Astrocyte of the hippocampus (primary cell): ENCODE results near the gene KIF21B.
A peak's percentile ranks its signal among the peaks of the same experiment; 100 is the strongest.
"Not testable (repeated sequence)": the region's sequence is repeated elsewhere in the genome, so short reads cannot be mapped to it uniquely, and the experiment has no call there.

Source experiments
- DNase-seq: peaks from one replicate; pipeline ENCODE4 v3.0.0; 2011; ENCODE audit warnings: low read depth, low spot score

The KIF21B gene

DNA sequence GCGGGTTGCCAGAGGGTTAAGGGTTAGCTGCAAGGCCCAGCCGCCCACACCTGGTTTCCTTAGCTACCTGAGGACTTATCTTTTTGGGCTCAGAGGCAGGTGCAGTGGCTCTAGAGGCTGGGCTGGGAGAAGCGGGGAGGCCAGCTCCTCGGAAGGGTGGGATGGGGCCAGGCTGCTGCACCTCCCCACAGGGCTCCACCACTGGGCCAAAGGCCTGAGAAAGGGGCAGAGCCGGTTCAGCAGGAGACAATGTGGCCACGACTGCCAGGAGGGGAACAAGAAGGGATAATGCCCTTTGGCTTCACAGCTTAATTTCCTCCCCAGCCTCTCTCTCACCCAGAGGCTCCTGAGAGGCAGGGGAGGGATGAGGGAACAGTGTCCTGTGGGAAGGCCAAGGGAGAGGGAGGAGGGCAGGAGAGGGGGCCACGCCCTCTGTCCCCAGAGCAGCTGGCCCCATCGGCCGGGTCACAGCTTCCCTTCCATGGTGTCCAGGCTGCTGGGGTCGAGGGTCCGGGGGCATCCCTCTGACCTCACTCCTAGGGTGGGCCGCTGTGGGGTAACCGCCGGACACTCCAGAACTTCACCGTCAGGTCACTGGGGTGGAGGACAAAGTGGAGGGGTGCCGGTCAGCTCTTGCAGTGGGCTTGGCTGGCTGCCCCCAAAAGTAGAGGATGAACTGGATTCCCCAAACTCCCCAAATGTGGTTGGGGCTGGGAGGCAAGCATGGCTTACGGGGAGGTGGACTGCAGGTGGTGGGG is 50.4 kb downstream of the KIF21B start:
- DNase-seq, result no peak

DNA sequence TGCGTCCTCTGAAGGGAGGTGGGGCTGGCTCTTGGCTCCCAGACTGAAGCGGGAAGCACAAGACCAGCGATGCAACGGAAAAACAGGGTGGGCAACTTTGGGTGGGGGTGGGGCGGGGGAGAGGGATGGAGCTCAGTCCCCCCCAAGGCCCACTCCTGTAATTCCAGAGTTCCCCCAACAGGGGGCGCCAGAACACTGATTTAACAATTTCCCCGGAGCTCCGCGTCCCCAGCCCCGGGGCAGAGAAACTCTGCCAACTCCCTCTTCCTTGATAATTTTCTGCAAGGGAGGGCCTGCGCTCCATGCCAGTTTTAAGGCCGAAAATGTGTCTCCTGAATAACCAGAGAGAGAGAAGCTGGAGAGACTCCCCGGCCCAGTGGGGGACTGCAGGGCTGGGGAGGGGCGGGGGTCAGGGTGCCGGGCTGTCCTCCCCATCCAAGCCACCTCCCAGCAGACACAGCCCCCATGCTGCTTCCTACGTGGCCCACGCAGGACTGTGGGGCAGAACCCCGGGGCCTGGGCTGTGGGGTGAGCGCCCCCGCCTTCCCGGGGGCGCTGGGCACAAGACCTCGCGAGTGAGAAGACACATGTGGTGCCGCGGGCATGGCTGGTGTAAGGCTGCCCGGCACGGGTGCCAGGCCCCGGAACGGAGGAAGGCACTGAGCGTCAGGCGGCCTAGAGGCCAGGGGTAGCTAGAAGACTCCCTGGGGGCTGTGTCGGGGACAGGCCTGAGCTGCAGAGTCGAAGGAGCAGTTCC is 51.4 kb downstream of the KIF21B start:
- DNase-seq, result peak; percentile 77

DNA sequence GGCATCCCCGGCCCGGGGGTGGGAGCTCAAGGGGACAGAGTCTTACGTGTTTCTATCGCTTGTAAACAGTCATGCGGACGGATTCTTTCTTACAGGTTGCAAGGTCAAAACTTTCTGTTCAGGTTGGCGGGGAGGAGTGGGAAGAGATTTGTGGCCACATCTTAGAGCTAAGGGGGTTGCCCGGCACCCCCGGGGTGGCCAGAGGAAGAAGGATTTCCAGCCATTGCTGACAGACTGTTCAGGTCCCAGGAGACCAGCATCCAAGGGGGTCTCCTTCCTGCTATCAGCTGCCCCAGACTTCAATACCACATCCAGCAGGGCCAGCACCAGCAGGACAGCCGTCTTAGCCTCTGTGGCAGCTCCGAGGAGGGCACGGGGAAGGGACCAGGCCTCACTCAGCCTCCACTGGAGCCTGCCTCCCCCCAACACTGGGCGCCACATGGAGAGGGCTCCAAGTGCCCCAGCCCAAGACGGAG is 52.0 kb downstream of the KIF21B start:
- no peak for DNase-seq

DNA sequence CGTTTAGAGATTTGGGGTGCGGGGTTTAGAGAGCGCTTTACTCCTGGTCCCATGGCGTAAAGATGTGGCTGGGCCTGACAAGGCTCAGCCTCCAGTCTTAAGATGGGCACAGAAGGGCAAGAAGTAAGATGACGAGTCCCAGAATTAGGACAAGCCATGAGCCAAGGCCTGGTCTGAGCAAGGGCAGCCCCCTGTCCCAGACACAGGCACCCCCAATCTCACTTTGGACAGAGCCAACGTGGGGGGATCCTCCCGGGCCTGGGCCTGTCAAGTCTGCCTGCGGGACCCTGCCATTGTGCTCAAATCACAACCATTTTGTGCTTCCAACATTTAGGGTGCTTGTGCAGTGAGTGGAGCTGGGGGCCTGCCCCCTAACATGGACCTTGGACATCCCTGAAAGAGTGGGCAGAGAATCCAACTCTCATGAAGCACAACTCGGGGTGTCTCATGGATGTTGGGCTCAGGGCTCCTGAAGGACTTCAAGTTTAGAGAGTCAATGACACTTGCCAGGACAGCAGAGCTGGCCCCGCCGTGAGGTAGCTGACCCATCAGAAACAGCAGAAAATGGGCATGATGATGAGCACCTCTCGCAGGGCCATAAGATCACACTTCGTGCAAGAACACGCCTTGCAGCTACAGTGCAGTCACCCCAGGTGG is 52.6 kb downstream of the KIF21B start:
- no peak for DNase-seq

DNA sequence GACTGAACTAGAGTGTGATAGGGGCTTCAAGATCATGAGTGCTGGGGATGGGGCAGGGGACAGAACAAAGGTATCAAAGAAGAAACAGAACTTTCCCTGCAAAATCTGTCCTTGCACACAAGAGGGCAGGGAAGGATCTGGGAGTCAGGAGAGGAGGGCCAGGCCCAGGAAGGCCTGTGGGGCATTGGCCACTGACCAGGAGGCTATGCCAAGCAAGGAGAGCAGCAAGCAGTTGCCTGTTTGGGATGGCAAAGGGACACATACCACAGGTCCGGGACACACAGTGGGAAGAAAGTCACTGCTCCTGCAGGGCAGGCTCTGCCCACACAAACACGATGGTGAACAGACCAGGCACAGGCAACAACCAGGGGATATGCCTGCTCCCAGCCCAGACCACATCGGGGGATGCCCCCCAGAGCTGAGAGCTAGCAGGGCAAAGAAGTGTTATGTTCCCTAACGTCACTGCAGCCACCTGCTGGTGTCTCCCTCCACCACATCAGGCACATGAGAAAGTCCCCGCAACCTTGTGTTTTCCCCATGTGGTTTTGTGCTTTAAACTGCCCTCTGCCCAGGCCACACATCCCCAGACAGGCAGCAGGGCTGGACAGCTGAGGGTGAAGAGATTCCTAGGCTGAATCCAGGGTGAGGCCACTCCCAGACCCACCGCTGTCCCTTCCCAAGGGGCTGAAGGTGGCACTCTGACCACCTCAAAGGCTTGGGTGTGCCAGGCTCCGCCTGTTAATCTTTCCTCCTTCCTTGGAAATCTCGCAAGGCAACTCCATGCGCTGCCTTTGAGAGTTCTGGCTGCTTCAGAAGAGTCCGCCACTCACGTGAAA is 53.6 kb downstream of the KIF21B start:
- DNase-seq, result no peak

DNA sequence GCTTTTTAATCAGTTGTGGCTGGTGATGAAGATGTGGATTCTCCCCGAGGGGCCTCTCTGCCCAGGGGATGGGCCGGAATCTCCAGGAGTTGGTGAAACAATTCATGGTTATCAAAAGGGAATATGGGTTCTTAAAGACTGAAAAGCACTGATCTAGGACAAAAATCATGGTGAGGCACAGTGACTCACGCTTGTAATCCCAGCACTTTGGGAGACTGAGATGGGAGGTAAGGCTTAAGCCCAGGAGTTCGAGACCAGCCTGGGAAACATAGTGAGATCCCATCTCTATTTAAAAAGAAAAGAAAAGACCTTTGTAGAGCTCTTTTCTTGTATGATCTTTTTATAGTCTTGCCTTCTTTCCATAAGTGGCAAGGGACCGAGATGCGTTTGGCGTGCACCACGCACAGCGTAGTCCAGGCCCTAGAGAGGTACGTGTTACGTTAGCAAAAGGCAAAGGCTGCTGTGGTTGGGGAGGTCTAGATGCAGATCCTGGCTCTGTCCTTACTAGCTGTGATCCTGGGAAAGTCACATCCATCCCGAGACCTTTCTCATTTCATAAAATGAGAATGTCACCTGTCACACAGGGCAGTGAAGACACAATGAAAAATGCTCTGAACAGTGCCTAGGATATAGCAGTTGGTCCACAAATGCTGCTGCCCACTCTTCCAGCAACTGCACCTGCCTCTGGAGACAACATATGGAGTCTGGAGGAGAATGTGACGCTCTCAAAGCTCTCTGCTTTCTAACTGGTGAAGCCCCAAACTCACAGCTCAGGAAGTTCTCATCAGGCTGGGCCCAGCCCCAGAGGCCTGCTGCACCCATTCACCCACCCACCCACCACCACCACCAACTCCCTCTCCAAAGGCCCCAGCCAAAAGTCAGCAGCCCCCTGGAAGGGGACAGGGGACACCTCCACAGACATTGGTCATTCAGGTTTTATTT is 54.8 kb downstream of the KIF21B start:
- no peak for DNase-seq

DNA sequence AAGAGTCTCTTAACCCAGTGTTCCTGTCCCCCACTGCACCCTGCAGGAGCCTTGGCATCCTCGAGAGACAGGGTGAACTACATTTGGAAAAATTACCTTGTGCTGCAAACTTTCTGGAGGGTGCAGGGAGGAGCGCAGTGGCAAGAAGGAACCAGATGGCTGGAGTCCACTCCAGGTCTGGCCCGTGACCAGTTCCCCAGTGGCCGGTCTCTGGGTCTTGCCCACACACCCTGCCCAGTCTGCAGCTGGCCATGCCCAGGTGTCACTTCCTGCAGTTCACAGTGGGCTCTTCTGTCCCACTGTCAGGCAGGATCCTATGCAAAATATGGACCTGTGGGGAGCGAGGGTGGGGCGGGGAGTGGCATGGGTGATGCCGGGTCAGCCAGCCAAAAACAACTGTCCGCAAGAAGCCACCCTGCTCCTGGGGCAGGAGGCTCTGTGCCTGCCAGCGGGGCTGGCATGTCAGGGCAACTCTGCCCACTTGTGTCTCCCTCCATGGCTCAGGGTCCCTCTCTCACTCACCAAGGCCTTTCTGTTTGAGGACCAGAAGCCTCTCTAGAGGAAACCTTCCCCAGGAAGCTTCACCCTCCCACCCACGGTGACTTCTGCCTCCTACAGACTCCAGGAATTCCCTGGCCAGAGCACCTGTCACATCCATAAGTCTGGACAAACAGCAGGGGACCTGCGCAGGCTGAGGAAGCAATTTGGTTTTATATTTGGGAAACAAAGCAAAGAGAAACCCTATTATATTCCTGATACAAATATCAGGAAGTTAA is 55.6 kb downstream of the KIF21B start:
- DNase-seq, result no peak

DNA sequence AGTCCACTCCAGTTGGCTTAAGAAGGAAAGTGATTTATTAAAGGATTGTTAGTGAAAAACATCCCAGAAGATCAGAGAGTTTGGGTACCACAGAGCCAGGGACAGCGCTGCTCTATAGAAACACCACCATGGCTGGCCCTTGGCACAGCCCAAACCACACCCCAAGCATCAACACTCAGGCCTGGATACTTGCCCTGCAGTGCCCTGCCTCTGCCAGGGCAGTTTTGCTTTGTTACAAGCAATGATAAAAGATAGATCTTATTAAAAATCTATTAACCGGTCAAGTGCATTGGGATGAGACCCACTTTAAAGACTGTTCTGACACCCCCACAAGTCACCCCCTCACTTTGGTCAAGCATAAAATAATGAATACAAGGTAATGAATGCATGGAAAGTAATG is 56.6 kb downstream of the KIF21B start:
- DNase-seq, result no peak

DNA sequence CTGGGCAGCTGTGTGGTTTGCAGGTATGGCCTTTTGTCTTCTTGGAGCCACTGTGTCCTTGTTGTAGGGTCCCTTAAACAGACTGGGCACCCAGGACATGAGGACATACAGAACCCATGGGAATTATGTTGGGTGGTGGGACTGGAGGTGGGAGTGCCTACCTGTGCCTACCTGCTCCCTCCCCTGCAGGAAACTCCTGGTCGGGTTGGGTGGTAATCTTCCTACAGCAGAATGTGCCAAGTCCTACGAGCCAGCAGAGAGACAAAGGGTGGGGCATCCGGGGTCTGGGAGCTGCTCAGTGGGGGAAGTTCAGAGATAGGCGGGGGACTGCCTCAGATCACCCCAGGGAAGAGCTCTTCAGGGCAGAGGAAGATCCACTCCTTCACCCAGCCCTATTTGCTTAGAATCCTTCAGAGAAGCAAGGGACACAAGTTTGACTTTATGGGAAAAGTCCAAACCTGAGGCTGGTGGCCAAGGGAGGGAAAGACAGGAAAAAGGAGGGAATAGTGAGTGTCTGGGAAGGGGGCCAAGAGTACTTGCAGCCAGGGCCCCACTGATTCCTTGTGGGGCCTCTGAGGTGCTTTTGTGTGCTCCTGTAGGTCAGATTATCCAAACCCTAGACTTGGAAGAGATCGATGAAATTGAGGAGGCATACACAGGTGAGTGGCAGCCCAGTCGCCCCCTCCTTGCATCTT is 58.3 kb downstream of the KIF21B start:
- no peak for DNase-seq

DNA sequence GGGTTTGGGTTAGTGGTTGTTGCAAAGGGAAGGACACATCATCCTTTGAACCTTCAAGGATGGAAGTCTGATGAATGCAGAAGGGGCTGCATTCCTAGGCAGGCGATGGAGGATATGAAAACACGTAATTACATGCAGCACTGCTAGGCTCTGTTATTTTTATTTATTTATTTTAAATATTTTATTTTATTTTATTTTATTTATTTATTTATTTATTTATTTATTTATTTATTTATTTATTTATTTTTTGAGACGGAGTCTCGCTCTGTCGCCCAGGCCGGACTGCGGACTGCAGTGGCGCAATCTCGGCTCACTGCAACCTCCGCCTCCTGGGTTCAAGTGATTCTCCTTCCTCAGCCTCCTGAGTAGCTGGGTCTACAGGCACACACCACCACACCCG is 59.6 kb downstream of the KIF21B start:
- DNase-seq, result not testable (repeated sequence)

DNA sequence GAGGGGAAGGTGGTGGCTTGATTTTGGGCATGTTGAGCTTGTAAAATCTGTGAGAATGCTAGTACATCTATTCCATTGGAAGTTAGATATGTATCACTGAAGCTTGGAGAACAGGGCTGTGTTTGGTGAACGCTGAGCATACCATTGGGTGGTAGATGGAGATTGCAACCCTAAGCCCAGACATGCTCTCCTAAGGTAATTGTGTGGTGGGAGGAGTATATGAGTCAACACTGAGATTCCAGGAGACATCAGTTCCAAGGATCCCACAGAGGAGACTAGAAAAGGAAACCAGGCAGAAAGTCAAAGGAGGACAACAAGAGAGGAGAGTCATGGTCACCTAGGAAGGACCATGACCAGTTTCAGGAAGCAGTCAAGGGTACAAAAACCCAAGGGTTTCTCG is 60.4 kb downstream of the KIF21B start:
- no peak for DNase-seq

DNA sequence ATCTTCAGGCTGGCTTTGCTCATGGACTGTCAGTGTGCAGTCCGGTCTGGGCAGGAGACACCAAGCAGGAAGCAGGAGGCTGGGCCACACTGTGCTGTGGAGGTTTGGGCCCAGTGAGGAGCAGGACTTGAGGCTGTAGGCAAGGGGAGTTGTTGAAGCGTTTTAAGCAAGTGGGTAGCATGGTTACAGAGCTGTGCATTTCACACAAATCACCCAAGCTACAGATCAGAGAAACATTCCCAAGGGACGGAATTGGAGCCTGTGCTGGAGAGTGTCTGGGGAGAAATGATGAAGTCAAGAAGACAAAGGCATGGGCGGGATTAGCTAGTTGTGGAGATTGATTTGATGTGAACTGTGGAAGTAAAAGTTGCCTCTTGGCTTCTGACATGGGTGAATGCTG is 60.9 kb downstream of the KIF21B start:
- DNase-seq, result no peak

DNA sequence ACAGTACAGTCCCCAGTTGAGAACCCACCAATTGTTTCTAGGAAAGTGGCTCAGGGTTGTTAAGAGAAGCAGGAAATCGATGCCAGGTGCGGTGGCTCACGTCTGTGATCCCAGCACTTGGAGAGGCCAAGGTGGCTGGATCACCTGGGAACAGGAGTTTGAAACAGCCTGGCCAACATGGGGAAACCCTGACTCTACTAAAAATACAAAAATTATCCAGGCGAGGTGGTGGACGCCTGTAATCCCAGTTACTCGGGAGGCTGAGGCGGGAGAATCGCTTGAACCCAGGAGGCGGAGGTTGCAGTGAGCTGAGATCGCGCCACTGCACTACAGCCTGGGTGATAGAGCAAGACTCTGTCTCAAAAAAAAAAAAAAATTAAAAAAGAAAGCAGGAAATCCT is 61.4 kb downstream of the KIF21B start:
- not testable (repeated sequence) for DNase-seq

DNA sequence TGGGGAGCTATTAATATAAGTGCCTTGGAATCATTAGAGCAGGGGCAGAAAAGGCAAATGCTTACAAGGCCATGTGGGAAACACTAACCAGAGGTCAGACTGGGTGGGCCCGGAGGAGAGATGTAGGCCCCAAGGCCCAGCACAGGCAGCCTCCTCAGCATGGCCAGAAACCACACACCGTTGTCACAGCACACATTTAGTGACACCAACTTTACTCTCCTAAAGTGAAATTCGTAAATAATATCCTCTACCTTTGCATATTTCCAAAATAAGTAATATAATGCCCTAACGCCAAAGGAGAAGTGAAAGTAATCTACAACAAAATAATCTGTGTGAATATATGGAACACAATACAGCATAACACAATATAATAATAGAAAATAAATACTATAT is 62.6 kb downstream of the KIF21B start:
- no peak for DNase-seq

DNA sequence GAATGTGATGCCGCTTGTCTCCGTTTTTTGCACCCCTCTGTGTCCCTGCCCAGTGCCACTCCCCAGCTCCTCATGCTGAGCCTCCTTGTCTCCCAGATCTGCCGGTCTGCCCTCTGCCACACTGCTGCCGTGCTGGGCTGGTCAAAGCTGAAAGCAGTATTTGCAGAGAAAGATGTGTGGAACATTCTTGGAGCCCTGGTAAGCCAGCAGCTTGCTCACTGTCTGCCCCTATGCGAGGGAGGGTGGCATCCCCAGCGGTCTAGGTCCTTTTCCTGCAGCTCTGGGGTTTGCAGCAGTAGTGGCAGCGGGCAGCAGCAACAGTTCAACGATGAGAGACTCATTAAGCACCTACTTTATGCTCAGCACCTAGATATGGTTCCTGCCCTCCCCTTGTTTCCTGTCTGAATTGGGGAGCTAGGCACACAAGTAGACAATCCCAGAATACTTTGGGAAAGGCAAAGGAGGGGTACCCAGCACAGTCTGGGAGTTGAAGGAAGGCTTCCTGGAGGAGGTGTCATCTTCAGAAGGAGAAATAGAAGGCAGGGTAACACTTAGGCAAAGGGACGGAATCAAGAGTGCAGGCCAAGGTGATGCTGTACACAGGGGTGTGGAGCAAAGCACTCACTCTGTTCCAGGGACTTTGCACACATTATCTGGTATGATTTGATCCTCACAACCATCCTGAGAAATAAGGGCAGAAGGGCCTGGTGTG is 63.1 kb downstream of the KIF21B start:
- no peak for DNase-seq

DNA sequence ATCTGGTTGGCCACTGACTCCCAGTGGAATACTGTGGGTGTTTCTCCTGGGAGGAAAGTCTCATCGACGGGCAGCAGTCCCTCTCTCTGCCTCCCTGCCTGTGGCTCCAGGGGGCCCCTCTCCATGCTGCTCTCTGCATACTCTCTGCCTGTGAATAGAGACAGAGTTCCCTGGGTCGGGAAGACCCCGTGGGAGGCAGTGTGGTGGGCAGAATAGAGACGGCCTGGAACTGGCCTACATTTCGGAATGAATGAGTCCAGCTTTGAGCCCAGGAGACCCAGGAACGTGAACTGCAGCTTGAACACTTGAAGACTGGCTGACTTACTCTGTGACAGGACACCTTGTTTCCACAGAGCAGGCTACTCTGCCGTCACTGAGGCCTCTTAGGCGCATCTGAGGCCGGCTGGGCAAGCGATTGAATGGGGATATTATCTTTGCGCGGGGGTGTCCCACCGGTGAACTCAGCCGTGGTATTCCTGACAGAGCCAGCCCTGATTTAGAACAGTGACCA is 64.0 kb downstream of the KIF21B start:
- no peak for DNase-seq

DNA sequence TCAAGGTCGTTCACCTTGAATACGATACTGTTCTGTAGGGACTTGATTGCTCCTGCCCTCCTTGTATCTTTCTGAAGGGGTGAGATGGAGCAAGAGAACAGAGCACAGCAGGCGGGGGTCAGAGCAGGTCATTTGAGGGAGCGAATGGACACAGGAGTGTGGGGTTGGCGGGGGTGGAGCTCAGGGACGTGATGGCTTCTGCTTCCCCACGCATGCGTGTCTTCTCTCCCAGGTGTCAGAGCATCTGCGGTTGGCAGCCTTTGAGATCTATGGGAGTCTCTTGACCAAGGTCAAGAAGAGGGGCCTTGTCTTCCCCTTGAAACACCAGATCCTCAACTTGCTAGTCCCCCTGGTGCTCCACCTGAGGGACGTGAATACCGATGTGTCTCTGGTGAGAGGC is 64.9 kb downstream of the KIF21B start:
- DNase-seq, result no peak

DNA sequence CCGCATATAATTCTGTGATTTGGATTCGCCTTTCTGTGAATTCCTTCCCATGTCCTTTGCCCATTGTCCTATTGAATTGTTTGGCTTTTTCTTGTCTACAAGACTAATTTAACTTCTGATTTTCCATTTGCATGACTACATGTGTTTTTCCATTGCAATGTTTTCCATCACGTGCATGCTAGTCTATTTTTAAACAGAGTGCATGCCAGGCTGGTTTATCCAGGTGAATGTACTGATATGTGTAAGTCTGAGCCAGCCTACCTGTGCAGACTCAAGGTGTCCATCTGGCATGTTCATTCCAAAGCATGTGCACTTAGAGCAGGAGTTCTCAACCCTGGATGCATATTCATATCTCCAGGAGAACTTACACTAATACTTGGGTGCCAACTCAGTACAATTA is 69.1 kb downstream of the KIF21B start:
- no peak for DNase-seq
